NCI-H2081 (cell line): ENCODE data around the gene IL10RA.
"Not testable (repeated sequence)": the region's sequence is repeated elsewhere in the genome, so short reads cannot be mapped to it uniquely, and the experiment has no call there.

Experiments used
- DNase-seq, 2 experiments: peaks; one replicate each; lab custom pipeline; 2025; lab: John Stamatoyannopoulos, UW

The IL10RA gene

DNA sequence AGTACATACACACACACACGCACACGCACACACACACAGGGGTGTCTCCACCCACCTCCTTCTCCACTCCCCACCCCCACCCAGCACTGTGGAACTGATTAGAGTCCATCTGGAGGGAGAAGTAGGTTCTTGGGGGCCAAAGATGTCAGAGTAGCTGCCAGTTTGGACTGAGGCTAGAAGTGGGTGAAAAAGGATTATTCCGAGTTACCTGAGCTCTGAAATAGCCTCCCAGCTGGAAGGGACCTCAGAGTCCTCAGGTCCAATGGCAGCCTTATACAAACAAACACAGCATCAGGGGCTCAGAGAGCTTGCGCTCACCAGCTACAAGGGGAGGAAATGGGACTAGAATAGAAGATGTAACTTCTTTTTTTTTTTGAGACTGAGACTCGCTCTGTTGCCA lies 20.8 kb downstream of the IL10RA start:
- DNase-seq: no peak

DNA sequence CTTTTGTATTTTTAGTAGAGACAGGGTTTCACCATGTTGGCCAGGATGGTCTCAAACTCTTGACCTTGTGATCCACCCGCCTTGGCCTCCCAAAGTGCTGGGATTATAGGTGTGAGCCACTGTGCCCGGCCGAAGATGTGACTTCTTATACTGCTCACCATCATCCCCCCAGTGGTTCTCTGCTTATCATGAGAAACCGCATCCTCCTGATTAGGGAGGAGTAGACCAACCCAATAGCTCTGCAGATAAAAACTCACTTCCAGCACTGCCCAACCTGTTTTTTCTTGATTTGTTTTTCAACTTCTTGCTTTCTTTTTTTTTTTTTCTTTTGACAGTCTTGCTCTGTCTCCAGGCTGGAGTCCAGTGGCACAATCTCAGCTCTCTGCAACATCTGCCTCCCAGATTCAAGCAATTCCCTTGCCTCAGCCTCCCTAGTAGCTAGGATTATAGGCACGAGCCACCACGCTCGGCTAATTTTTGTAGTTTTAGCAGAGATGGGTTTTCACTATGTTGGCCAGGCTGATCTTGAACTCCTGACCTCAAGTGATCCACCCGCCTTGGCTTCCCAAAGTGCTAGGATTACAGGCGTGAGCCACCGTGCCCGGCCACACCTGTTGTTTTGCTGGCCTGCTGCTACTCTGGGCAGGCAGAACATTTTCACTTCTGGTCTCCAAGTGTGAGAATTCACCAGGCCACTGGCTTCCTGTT lies 21.5 kb downstream of the IL10RA start:
- not testable (repeated sequence) for DNase-seq

DNA sequence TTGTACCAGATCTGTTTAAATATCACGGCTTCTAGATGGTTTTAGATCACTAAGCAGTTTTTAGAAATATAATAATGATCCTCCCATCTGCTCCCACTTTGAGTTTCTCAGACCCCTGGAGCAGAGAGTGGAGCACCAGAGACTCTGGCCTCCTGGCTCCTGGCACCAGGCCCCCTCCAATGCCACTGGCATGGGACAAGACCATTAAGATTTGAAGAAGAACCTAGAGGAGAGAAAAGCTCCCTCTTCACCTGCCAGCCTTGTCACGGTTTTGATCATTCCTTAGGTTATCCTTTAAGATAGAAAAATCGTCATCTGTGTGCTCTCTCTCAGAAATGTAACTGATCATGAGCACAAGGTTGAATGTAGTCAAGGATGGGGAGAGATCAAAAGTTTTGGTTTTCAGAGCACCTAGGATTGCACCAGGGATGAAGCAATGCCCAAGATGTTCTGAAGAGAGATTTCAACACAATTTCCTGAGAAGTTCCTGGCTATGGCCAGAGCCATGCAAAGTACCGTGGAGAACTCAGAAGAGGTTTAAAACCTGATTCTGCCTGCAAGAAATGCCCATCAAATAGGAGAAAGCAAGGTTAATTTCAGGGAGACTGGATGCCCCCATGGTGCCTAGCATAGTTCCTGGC lies 22.2 kb downstream of the IL10RA start:
- DNase-seq: no peak

DNA sequence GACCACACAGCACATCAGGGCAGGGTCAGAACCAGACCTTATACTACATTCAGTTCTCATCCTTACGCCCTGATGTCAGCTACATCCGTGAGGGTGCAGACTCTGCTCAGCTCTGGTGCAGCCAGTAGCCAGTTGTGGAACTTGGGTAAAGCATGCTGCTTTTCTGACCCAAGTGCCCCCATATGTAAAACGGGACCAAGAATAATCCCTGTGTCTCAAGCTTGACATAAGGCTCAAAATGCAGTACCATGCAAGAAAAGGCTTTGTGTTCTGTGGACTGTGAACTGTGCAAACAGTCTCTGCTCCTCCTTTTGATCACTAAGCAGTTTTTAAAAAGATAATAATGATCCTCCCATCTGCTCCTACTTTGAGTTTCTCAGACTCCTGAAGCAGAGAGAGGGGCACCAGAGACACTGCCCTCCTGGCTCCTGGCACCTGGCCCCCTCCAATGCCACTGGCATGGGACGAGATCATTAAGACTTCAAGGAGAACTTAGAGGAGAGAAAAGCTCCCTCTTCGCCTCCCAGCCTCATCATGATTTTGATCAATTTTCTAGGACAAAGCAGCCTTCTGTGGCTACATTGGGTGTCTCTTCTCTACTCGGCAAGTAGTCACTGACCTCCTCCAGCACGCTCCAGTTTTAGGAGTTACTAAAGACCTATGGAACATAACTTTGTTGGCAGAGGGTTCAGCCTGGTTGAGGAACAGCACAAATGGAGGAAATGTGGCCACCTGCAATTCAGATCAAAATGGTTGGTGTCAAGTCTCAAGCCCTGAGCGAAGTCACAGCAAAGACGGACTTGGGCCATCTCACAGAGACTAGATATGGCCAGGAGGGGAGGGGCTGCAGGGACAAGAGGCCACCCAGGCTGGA lies 23.9 kb downstream of the IL10RA start:
- DNase-seq: no peak

DNA sequence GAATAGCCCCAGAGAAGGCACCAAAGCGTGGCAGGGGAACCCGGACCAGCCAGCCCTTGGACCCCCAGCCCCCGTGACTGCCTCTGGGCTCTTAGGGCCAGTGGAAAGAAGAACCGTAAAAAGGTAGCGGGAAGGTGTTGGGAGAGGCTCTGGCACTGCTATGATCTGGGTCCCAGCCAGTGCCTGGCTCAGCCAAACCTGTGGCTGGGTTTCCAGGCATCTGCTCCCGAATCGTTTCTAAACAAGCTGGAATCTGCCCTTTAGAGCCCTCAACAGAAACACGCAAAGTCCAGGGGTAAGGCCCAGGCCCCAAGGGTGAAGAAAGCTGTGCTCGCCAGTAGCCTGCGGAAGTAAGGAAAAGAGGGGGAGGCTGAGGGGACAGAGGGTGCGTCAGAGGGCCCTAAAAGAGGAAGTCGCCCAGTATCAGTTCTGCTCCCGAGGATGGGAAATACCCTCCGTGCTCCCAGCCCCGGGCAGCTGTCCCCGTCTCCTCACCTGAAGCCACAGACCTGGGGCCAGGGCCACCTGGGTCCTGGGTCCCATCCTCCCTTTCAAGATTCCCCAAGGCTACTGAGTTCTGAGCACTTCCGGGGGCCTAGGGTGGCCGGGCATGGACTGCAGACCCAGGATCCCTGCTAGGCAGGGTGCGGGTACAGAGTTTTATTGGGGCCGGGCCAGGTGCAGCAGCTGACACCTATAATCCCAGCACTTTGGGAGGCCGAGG lies 24.7 kb downstream of the IL10RA start:
- DNase-seq: no peak

DNA sequence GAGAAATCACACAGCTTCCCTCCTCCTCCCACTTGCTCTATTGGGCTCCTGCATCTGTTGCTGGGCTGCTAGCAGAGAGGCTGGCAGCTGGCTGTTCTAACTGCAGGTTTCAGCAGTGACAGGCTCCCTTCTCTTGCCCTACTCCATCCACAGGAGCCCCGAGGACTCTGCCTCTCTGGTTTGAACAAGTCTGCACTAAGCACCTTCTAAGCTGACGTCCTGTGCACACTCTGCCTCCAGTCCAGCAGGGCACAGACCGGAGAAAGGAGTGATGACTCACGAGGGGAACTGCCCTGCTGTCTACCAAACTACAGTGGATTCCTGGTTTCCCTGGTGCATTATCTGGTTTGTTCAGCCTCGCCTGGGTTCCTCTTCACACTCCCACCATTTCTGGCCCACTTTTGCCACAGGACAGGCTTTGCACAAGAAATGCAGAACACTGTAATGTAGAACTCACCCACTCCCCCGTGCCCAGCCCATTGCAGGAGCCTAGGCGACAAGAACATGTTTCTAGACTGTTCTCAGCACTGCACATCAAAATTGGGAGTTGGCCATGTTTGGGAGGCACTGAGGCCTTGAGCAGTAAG lies 26.0 kb downstream of the IL10RA start:
- DNase-seq: no peak

DNA sequence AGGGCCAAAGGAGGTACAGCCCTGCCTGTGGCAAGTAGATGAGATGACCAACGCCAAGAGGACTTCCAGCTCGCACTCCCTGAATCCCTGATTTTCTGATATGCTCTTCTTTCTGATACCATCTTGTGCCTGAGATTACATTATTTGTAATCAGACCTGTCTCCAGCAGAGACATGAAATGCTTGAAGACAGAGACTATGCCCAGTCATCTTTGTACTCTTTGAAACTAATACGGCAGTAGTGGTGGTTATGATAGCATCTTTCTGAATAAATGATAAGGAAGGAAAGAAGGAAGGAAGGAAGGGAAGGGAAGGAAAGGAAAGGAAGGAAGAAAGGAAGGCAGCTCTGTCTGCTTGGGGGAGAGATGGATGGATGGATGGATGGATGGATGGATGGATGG lies 27.8 kb downstream of the IL10RA start:
- DNase-seq: no peak

DNA sequence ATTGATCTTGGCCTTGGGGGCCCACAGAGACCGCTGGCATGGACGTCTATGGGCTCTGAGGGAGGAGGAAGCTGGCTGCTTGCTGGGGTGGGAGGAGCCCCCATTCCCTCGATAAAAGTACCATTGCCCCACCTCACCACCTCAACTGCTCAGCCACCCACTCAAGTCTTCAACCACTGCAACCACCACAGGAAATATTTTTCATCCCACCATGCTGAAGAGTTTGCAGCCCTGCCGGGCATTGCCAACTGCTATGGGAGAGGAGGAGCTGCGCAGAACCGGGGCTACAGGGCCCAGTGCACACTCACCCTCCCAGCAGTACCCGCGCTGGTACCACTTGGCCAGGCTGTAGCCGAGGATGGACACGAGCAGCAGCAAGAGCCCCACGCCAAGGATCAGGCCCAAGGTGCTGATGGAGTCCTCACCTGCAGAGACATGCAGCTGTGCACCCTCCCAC lies 29.2 kb downstream of the IL10RA start:
- DNase-seq: no peak

DNA sequence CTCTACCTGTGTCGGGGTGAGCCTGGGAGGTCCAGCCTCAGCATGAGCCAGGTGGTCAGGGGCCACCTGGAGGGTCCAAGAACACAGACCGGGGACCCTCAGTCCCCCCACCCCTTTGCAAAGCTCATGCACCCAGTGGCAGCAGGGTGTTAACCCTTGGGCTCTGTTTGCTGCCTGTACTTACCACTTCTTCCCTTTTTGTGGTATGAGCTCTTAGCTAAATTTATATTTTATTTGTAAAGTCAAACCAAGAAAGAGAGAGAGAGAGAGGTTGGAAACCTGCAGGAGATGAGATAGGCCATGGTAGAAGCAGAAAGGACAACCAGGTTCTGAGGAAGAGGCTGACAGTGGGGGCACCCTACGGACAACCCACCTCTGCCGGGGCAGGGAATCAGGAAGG lies 29.9 kb downstream of the IL10RA start:
- DNase-seq: no peak

DNA sequence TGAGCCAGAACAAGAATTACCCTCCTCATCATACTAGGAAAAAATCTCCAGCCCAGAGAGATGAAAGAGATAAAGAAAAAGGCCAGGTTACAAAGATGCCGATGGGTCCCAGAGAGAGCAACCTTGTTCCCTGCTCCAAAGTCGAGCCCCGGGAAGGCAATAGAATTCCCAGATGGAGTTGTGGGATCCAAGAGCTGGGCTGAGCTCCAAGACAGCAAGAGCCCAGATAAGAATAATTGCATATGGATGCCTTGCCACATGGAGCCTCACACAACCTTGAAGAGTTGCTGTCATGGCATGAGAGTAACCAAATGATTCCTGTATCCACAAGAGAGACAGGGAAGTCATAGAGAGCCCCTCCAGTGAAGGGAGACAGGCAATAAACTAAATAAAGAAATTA lies 30.9 kb downstream of the IL10RA start:
- DNase-seq: no peak

DNA sequence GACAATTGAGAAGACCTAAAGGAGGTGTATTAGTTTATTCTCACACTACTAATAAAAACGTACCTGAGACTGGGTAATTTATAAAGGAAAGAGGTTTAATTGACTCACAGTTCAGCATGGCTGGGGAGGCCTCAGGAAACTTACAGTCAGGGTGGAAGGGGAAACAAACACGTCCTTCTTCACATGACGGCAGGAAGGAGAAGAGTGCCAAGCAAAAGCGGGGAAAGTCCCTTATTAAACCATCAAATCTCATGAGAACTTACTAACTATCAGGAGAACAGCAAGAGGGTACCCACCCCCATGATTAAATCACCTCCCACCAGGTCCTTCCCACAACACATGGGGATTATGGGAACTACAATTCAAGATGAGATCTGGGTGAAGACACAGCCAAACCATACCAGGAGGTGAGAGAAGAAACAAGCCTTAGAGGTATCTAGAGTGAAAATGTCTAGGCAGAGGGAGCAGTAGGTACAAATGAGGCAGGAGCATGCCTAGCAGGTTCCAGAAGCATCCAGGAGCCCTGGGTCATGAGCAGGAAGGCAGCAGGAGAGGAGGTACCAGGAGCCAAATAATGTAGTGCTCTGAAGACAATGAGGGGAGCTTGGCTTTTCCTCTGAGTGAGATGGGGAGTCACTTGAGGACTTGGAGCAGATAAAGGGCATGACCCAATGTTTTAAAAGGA lies 31.6 kb downstream of the IL10RA start:
- DNase-seq: no peak

DNA sequence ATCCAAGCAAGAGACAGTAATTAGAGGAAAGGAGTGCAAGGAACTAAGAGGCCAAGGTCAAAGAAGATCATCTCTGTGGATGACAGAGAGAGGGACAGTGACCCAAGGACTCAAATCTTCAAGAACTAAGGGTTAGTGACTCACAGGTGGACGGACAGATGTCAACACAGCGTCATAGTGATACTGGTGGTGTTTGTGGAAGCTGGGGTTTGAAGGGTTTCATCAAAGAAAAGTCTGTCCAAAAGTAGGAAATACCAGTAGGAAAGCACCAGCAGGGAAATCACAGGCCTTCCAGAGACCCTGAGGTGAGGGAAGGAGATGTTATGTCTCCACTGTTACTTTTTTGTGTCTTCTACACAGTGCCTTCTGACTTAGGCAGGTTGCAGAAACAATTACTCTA lies 32.2 kb downstream of the IL10RA start:
- no peak for DNase-seq

DNA sequence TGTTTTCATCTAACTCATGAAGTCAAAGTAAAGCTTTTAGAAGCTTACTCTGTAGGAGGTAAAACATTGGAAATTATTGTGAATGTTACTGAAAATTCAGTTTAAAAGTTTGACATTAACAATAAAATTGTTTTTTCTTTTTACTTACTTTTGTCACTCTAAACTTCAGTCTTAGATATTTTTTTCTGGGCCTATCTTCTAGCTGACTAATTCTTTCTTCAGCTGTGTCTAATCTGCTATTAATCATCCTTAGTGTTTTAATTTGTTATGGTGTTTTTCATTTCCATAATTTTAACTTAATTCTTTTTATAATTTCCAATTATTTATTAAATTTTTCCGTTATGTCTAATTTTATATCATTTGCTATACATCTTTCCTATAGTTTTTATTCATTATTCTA lies 35.0 kb downstream of the IL10RA start:
- no peak for DNase-seq

DNA sequence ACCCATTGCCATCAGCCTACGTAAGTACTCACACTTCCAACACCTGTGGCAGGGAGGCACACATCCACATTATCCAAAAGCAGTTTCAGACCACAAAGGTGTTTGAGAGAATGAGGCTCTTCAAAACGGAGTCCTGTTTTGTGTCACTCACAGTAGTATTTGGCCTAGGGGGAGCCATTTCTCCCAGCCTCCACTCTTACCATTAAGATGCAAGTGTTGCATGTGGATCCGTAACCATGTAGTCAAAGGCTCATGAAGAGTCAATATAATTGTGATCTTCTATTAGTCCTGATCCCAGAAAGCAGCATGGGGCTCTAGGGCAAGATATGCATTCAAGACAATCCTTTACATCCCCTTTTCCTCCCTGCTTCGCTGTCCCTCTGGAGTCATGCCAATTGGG lies 41.5 kb downstream of the IL10RA start:
- no peak for DNase-seq

DNA sequence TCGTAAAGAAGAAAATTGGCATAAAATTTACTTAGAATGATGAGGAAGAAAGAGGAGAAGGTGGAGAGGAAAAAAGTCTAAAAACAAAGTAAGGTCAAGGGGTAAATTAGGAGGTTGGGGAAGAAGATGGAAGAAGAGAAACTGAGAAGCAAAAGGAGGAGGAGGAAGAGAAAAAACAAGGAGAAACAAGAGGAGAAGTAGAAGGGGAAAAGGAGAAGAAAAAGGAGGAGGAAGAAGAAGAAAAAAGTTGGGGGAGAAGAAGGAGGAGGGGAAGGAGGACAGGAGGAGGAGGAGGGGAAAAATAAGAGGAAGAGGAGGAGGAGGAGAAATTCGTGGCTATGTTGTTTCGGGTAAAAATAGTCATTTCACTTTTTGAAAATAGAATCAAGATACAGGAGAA lies 42.4 kb downstream of the IL10RA start:
- DNase-seq: no peak

DNA sequence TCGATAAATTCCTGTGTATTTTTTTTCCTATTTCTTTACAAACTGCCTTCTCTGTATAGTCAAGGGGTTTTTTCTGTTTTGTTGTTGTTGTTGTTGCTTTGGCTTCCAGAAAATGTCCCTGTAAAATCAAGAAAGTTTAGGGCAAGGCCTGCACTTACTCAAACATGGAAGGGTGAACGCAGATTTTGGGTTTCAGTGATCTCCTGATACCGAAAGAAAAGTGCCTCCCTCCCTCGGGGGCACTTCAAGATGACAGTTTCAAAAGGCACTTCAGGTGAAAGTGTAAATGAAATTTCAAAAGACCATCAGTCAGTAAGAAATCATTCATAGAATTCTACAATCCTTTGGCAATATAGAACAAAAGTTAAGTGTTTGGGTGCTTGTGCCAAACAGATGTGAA lies 47.2 kb downstream of the IL10RA start:
- no peak for DNase-seq

DNA sequence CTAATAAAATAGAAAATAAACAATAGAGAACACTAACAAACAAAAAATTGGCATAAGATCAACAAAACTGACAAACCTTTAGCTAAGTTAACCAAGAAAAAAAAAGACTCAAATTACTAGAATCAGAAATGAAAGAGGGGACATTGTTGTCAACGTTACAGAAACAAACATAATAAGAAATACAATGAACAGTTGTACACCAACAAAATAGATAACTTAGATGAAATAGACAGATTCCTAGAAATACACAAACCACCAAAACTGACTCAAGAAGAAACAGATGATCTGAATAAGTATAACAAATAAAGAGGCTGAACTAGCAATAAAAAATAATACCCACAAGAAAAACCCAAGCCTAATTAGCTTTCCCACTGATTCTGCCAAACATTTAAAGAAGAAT lies 55.9 kb downstream of the IL10RA start:
- DNase-seq: no peak

DNA sequence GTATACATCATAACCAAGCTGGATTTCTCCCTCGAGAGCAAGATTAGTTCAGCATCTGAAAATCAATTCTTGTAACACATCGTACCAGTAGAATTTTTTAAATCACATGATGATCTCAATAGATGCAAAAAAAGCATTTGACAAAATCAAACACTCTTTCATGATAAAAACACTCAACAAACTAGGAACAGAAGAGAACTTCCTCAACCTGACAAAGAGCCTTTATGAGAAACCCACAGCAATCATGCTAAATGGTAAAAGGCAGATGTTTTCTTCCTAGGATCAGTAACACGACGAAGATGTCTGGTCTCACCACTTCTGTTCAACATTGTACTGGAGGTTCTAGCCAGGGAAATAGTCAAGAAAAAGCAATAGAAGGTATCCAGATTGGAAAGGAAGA lies 56.6 kb downstream of the IL10RA start:
- no peak for DNase-seq

DNA sequence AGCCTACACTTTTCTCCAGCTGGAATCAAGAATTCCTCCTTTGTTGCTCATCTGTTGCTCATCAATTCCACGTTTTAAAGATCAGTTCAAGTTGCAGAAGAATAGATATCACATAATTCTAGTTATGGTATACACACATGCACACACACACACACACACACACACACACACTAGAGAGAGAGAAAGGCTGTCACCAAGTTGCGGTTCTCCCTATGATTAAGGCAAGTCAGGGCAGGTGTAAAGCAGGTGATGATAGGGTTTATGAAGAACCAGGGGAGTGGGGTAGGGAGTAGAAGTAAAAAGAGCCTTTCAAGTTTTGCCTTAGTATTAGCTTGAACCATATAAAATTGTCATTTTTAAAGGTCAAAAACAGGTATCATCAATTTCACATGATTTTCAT lies 59.0 kb downstream of the IL10RA start:
- peak; percentile 11 to 47 for DNase-seq

DNA sequence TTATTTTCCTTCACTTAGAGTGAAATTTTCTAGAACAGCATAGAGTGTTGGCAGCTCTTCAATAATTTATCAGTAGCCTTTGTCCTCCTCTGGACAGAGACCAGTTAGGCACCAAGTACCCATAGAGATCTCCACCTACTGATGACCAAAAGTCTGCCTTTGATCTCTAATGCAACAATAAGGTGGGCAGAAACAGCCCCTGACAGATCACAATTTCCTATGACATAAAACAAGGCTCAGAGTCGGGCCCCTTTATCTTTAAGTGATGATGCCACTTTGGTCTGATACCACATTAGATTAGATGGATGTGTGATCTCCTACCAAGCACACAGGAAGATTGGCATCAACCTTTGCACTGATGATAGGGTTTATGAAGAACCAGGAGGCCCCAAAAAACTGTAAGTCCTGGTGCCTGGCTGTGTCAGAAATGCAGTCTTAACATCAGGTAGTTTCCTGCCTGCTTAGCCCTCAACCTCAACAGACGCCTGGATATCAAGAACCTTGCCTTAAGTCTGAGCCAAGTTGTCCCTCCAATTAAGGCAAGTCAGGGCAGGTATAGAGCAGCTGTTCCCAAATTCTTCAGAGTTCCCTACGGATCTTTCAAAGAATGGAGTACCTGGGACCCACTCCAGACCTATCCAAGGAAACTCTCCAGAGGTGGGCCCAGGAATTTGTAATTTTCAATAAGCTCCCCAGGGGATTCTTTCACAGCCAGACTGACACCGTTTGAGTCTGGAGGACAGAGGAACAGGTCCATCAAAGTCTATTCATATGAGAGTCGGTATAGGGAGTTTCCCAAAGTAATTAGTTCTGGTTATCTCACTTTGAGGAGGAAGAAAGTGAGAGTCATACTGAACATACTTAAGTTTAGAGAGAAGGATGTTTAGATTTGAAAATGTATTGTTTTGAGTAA lies 60.1 kb downstream of the IL10RA start:
- DNase-seq: no peak
